Measurements from ENCODE around the gene TCF4.

- no peak for TF ChIP-seq EZH2 (IDR thresholded peaks at IDR 0.05; ENCODE audit: insufficient read depth, low read length)
- TF ChIP-seq, protein P1, sequence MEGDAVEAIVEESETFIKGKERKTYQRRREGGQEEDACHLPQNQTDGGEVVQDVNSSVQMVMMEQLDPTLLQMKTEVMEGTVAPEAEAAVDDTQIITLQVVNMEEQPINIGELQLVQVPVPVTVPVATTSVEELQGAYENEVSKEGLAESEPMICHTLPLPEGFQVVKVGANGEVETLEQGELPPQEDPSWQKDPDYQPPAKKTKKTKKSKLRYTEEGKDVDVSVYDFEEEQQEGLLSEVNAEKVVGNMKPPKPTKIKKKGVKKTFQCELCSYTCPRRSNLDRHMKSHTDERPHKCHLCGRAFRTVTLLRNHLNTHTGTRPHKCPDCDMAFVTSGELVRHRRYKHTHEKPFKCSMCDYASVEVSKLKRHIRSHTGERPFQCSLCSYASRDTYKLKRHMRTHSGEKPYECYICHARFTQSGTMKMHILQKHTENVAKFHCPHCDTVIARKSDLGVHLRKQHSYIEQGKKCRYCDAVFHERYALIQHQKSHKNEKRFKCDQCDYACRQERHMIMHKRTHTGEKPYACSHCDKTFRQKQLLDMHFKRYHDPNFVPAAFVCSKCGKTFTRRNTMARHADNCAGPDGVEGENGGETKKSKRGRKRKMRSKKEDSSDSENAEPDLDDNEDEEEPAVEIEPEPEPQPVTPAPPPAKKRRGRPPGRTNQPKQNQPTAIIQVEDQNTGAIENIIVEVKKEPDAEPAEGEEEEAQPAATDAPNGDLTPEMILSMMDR (IDR thresholded peaks at IDR 0.05; ENCODE audit: insufficient read depth, low read depth, low read length) = no peak
Observed at GRCh38 chr18:55320424-55321264, 267.3 kb downstream of the TCF4 start.
